ENCODE results near the gene EFCAB9.
"Not testable (repeated sequence)": the region's sequence is repeated elsewhere in the genome, so short reads cannot be mapped to it uniquely, and the experiment has no call there.

The EFCAB9 gene

DNA sequence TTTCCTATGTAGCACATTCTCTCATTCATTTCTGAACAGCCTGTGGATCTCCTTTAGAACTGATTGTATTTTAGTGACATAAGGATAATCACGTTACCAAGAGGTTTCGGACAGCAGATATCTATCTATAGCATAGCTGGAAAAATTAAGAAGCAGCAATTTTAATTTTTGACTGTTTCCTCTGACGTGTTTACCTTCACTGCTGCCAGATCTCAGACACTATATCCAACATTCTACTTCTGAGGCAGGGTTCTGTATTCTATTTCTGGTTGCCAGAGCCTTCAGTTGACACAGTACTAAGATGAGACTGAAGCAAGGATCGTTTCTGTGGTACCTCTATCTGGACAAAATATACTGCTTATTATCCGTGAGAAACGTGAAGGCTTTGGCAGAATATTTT, at the start of gene EFCAB9:
Gene EFCAB9, plus strand, starts transcription at position 301 of the 400 bp plus-strand sequence. Its CDS starts 1 bp downstream, at position 302.
- DNase-seq (ENCODE audit: low read depth, low spot score) = no peak

DNA sequence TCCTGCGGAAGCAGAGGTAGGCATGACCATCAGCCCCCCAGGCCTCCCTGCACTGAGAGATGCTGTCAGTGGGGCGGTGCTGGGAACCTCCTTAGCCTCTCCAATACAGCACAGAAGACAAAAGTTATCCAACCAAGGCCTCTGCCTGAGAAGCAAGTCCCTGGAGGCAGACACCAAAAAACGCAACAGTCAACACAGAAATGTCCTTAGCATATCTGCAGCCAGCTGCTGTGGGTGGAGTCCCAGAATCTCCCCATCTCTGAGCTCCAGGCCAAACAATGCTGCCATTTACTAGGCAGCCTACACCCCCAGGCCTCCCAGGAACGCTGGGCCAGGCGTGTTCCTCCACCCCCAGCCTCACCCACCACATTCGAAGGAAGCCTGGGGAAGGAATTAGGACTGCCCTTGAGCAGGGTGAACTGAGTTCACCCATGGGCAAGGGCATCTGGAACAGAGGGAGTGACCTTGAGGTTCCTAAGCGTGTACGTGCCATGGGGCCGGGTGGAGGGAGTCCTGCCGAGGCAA, 49.6 kb upstream of the EFCAB9 start:
- DNase-seq (ENCODE audit: low read depth, low spot score) = no peak

DNA sequence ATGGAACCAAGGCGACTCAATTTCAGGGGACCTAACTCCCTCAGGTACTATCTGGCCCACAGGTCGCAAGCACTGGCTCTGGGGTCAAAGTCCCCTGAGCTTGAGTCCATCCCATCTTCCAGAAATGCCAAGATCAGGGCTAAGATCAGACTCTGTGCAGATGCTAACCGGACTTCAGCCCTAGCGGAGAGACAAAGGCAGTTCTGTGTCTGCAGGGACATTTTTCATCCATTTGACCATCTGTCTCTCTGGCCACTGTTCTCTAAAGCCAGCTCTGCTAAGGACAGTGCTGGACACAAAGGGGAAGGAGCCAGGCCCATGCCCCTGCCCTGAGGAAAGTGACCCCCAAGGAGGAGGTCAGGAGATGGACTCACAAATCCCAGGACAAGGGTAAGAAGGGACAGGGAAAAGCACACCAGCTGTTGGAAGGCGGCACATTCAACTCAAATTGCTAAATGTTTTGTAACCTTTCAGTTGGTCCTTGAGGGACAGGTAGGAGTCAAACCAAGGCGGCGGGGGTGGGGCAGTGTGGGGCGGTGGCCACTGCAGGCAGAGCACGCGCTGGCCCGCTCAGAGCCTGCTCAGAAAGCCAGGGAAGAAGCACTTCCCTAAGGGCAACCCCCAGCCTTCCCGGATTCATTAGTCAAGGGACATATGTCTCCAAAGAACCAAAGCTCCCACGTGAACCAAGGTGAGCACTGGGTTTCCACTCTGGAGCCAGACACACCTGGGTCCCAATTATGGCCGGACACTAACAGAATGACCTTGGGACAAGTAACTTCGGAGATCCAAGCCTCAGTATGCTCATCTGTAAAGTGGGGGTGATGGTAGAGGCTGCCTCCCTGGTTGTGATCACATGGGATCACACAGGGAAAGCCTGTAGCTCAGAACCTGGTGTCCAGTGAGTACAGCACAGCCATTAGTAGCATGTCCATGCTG, 48.8 kb upstream of the EFCAB9 start:
- DNase-seq (ENCODE audit: low read depth, low spot score) = no peak

DNA sequence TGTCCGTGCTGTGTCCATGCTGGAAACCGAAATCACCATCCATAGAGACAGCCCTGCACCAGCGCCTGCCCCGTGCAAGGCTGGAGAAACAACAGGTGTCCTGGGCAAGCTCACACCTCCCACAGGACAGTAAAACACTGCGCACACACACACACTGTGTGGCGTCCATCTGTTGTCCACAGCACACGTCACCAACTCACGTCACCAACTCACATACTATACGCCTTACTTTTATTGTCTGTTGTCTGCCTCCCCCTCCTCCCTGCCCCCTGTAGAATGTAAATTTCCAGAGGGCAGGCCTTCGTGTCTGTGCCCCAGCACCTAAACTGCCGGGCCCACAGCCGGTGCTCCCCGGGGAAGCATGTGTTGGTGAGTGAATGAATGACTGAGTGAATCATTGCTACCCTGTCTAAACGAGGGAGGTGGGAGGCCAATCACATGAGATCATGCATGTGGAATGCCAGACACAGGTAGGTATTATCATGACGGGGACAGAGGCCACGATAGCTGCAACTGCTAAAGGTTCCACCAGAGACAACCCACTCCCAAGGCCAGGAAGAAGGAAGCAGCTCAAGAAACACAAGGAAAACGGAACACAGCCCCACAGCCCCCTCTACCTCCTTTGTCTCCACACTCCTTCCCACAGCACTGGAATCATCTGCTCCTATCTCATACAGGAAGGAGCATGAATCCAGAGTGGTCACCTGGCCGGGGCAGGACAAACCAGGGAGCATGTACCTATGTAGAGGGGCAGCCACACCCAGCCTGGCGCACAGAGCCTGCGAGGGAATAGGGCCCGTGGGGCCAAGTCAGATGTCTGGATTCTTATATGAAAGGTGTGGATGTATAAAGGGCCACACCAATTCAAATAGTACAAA, 47.9 kb upstream of the EFCAB9 start:
- DNase-seq (ENCODE audit: low read depth, low spot score) = no peak

DNA sequence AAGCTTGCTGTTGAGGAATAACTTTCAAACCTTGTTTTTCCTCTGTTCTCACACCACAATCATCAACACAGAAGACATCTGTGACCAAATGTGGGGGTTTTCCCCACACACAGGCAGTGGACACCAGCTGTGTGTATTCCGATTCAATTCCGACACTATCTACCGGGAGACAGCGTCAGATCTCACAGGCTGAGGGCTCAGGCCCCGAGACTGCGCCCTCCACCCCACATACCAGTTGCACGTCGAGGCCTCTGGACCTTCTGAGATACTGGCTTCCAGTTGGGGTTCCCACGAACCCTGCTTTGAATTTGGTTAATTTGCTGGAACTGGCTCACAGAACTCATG, 47.3 kb upstream of the EFCAB9 start:
- no peak for DNase-seq (ENCODE audit: low read depth, low spot score)

DNA sequence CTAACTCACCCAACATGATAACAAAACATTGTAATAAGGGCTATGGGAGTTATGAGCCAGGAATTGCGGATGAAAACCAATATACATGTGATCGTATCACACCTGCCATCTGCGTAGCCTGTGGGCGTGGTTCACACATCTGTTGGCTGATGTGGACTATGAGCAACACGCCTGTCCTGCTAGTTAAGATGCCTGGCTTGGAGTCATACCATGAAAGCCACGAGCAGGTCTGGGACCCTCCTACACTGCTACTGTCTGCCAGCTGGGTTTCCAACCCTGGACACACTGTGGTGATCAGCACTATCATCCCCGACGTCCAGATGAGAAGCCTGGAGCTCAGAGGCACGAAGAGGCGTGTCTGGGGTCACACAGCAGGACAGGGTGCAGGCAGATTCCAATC, 46.1 kb upstream of the EFCAB9 start:
- no peak for DNase-seq (ENCODE audit: low read depth, low spot score)

DNA sequence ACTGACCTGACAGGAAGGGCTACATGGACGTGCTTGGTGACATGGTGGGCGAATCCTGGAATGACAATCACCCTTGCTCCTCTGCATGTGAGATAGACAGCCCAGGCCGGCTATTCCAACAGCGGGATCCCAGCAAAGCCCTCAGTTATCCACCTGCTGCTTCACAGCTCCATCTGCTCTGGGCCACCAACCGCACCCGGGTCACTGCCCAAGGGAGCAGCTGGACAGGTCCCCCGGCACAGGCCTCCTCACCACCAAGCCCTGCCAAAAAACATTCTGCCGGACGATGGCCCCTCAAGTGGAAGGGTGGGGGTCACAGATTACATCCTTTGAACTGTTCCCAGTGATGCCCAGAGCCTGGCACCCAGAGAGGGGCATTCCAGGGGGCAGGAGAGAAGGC, 45.6 kb upstream of the EFCAB9 start:
- DNase-seq (ENCODE audit: low read depth, low spot score) = no peak

DNA sequence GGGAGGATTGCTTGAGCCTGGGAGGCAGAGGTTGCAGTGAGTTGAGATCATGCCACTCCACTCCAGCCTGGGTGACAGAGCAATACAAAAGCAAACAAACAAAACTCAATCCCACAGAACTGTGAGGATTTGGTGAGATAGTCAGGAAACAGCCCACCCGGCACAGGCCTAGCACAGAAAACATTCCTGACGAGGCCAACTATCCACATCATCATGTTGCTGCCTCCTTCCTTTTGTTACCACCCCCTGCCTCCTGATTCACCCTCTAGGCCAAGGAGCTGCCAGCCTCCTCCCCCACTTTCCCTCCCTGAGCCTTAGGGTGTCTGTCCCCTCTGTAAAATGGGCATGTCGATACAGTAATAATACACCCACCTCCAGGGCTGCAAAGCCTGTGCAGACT, 44.9 kb upstream of the EFCAB9 start:
- DNase-seq (ENCODE audit: low read depth, low spot score) = no peak

DNA sequence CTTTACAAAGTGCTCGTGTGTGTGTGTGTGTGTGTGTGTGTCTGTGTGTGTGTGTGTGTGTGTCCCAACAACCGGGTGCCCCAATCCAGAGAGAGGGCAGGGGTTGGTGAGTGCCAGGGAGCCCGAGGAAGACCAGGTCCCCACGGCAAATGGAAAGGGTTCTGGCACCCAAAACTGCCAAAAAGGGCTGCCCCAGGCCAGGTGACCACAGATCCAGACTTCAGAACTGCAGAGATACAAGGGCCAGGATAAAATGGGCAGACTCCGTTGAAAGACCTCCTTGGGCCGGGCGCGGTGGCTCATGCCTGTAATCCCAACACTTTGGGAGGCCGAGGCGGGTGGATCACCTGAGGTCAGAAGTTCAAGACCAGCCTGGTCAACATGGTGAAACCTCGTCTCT, 44.5 kb upstream of the EFCAB9 start:
- not testable (repeated sequence) for DNase-seq (ENCODE audit: low read depth, low spot score)

DNA sequence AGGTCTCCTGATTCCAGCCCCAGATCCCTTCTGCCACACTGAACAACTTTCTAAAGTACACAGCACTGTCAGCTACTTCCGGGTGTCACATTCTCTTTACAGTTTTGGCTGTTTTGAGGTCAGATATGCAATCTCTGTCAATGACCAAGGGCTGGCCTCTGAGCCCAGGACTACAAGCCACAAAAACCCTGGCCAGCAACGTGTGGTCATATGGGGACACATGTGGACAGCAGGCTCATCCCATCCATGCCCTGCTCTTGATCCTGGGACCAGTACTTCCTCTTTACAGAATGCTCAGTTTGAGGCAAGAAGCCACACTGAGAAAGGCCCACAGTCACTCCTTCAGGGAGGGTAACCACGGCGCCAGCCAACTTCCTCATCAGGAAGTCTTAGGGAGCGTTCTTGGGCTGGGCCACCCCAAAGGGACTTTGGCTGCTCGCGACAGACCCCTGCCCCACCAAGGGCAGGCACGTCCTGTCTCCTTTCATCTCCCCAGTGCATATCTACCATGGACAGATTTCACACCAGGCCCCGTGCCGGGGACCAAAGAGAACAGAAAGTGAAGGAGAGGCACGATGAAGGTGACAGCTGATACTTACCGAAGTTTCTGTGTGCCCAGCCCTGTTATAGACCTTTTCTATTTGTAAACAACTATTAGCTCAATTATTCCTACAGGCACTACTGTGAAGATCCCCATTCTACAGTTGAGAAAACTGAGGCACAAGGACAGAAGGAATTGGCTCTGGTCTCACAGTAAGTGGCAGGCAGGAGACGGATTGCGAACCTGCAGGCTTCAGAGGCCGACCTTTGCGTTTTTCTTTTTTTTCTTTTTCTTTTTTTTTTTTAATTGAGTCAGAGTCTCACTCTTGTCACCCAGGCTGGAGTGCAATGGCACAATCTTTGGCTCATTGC, 43.2 kb upstream of the EFCAB9 start:
- DNase-seq (ENCODE audit: low read depth, low spot score) = no peak

DNA sequence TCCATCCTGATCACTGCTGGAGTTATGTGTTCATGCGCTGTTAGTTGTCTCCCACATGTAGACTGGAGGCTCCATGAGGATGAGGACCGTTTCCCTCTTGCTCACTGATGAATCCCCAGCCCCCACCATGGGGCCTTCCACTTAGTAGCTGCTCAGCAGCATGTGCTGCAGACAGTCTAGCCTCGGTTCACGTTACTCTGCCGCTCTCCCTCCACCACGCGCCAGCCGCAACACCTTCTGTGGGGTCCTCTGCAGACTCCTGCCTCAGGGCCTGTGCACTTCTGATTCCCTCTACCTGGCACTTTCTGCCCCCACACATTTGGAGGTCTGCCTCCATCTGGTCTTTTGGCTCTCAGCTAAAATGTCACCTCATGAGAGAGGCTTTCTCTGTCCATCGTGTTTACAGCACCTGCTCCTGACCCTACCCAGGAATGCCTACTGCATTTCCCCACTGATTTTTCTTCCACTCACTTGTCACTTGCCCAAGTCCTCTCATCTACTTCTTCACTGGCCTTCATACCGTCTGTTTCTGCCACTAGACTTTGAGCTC, 42.2 kb upstream of the EFCAB9 start:
- no peak for DNase-seq (ENCODE audit: low read depth, low spot score)

DNA sequence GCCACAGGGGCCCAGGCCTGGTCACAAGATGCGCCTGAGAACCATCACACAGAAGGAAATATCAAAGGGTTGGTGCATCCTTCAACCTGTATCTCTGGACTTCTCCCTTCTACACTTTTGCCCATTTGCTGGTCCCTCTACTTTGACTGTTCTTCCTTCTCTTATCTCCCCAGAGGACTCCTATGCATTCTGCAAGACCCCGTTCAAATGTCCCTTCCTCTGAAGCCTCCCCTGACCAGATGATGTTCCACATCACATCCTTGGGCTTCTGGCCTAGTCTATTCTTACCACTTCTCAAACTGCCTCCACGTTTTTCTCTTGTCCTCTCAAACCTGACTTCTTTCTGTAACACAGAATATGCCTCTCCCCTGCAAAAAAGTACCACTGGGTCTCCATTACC, 40.3 kb upstream of the EFCAB9 start:
- no peak for DNase-seq (ENCODE audit: low read depth, low spot score)

DNA sequence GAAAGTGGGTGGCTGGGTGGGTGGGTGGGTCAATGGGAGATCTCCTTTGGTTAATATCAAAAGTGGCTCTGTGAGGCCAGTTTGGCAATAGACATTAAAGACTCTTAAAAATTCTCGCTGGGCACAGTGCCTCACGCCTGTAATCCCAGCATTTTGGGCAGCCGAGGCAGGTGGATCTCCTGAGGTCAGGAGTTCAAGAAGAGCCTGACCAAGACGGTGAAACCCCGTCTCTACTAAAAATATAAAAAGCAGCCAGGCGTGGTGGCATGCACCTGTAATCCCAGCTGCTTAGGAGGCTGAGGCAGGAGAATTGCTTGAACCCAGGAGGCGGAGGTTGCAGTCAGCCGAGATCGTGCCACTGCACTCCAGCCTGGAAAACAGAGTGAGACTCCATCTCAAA, 38.9 kb upstream of the EFCAB9 start:
- not testable (repeated sequence) for DNase-seq (ENCODE audit: low read depth, low spot score)

DNA sequence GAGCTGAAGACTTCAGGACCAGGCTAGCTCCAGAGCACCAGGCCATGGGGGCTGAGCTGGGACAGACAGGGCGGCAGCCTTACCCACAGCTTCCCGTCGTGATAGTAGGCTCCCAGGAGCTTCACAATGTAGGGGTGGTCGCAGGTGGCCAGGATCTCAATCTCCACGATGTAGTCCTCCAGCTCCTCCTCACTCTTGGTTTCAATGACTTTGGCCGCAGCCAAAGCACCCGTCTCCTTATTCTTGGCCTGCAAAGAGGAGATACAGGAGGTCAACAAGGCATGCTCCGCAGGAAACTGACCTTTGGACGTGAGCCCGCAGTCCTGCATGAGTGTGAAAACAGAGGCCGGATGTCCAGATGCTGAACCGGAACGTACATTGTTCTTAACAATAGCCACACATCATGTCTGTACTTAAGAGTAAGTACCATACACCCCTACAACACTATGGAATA, 37.4 kb upstream of the EFCAB9 start:
- DNase-seq (ENCODE audit: low read depth, low spot score) = no peak

DNA sequence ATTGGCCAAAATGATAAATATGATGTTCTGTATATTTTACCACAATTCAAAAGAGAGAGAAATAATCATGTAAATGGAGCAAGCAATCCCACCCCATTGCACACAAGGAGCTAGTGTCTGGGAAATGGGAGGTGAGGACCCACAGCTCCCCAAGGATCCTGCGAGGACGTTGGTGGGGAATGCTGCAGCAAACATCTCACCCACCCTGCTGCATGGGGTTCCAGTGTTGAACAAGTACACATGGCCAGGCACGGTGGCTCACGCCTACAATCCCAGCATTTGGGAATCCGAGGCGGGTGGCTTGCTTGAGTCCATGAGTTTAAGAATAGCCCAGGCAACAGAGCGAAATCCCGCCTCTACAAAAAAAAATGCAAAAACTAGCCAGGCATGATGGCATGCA, 35.0 kb upstream of the EFCAB9 start:
- DNase-seq (ENCODE audit: low read depth, low spot score) = no peak

DNA sequence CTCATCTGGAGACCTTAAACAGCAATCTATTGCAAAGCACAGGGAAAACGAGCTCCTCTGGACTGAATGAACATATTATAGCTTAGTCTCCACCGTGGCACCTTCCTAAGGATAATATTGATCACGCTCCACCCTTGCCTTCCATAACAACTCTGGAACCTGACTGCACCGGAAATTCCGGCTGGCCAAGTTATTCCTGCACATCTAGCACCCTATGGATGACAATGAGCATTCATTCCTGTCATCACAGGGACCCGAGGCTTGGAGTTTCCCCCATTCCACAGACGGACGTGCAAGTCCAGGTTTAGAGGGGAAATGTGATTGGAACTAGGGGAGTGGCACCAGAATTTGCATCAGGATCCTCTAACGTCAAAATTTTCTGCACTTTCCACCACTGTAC, 33.5 kb upstream of the EFCAB9 start:
- no peak for DNase-seq (ENCODE audit: low read depth, low spot score)

DNA sequence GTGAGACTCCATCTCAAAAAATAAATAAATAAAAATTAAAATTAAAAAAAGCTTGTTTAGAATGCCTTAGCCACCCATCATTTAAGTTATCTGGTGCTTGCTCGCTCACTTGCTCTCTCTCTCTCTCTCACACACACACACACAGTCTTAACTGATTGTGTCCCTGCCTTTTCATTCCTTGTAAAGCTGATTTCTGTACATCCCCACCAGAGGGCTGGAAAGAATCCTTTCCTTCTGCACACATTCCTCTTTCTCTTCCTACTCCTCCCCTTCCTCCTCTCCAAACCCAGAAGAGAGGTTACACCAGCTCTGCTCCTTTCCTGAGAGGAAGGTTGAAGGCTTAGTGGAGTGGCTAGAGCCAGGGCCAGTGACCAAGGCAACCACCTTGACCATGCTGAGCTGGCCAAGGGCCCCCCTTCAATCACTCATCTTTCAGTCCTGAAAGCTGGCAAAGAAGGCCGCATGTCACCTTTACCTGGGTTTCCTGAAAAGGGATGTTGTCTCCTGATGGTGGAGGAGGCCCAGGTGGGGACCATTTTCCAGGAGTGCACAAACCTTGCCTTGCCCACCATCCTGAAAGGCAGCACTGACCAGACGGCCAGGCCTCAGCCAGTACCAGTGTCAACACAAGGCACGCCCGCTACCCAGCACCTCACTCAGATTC, 31.5 kb upstream of the EFCAB9 start:
- no peak for DNase-seq (ENCODE audit: low read depth, low spot score)

DNA sequence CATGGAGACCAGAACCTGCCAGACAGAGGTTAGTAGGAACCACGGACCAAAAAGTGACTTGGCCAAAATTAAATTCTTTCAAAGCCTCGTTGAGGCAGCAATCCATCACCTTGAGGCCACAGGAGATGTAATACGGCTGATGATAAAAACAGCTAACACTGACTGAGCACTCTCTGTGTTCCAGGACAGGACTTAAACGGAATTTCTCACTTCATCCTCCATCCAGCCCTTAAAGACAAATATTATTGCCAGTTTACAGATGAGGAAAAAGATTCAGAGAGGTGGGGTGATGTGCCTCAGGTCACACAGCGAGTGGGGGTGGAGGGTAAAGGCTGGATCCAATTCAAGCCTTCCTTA, 31.0 kb upstream of the EFCAB9 start:
- DNase-seq (ENCODE audit: low read depth, low spot score) = no peak

DNA sequence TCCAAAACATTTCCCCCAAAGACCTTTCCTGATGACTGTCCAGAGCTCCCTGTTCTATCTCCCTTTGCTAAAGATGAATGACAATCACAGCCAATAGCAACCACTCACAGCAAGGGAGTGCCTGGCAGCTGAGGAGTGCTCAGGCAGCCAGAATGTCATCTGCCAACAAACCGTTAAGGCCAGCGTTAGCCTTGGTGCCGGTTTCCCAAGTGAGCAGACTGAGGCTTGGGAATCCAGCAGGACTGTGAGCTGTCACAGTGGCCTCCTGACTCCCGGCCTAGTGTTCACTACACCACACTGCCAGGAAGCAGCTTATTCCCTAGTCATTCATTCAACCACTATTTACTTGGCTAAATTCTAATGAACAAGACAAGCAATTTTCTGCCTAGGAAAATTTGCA, 30.6 kb upstream of the EFCAB9 start:
- DNase-seq (ENCODE audit: low read depth, low spot score) = no peak

DNA sequence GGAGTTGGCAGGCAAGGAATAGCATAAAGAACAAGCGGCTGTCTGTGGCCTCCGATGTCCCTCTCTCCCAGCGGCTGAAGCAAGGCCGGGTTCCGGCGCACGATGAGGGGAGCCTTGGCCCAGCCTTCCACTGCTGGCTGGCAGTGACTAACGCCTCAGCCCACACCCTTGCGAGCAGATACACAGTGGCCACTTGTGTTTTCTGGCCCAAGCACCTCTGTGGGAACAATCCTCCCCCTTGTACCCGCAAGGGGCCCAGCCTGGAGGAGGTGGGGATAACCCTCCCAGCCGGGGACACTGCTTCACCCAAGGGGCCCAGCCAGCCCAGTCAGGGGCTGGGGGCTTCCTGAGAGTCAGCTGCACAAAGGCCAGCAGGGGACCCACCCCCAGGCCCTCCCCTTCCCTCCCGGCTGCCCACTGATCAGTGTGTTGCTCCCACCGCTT, 29.2 kb upstream of the EFCAB9 start:
- DNase-seq (ENCODE audit: low read depth, low spot score) = no peak

DNA sequence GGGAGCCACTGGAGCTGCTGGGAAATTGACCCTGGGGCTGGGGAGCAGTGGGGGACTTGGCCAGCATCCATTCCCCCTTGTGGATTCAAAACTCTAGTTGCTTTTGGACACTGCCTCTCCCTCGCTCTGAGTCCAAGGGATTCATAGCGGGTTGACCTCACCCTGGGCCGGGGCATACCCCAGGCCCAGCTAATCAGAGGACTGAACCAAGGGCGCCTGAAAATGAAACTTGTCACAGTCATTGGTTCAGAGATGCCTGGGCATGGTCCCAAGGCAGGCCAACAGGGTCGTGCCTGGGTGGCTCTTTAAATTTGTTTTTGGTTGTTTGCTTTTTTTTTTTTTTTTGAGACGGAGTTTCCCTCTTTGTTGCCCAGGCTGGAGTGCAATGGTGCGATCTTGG, 28.5 kb upstream of the EFCAB9 start:
- DNase-seq (ENCODE audit: low read depth, low spot score) = no peak

Measured in smooth muscle cell of the brain vasculature (primary cell).